ENCODE results near the gene CALD1. TPM values are rescaled to one million over a fixed set of nuclear protein-coding genes. Genes with fewer than 3 reads are reported as not detected.
A peak's percentile ranks its signal among the peaks of the same experiment; 100 is the strongest.

CALD1 gene
- total RNA-seq, 4 donors from 2014 or later: 32.3 to 462 (median 98.4) TPM

DNA sequence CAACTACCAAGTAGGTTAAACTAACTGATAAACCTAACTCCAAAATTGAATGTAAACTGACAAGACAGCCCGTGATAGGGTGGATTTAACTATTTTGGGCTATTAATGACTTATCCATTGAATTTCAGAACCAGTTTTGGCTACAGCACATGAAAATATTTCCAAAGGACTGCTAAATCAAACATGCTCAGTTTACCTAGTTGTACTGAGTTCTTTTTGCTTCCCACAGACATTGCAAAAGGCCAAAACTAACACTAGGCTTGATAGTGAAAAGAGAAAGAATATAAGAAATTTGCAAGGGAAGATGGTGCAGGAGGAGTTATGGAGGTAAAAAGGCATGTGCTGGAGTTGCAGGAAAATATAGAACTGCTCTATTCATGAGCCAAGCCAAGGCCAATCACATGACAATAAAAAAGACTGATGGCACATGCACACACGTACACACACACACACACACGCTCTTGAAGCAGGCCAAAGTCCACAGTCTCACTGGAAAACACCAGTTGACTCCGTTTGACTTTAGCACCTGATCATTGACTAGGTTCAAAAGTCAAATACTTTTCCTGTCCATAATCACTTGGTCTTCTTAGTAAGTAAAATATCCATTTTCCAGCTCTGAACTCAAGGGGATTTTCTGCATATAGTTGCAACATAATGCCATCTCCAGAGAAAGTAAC is 130.9 kb downstream of the CALD1 start:
- peaks cover 0 to 7% (median 0%) of the 10 kb centered on the region in 3 donors for H3K36me3 ChIP-seq
- H3K27ac ChIP-seq: peak overlapping the region in 1 of 4 donors; percentile 76
- TF ChIP-seq, protein P1, sequence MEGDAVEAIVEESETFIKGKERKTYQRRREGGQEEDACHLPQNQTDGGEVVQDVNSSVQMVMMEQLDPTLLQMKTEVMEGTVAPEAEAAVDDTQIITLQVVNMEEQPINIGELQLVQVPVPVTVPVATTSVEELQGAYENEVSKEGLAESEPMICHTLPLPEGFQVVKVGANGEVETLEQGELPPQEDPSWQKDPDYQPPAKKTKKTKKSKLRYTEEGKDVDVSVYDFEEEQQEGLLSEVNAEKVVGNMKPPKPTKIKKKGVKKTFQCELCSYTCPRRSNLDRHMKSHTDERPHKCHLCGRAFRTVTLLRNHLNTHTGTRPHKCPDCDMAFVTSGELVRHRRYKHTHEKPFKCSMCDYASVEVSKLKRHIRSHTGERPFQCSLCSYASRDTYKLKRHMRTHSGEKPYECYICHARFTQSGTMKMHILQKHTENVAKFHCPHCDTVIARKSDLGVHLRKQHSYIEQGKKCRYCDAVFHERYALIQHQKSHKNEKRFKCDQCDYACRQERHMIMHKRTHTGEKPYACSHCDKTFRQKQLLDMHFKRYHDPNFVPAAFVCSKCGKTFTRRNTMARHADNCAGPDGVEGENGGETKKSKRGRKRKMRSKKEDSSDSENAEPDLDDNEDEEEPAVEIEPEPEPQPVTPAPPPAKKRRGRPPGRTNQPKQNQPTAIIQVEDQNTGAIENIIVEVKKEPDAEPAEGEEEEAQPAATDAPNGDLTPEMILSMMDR (IDR thresholded peaks at IDR 0.05): no peak
- TF ChIP-seq POLR2A (IDR thresholded peaks at IDR 0.05): no peak
- H3K27me3 ChIP-seq: no peaks in the 10 kb centered on the region
- H3K4me1 ChIP-seq: peaks cover 0 to 52% (median 3%) of the 10 kb centered on the region in 3 donors
- no peak for DNase-seq
- H3K4me3 ChIP-seq: no peak overlapping the region
- intact Hi-C loops (cut with DNase I): no loop called here
- no peaks in the 10 kb centered on the region for H3K9me3 ChIP-seq
- WGBS, 2 donors: 78 to 82% methylated on average over 4 of the region's 4 CpGs

GRCh38 chr7:134910968-134911367 is 131.5 kb downstream of the CALD1 start:
- H3K4me3 ChIP-seq: no peak overlapping the region
- intact Hi-C loops (cut with DNase I): no loop called here
- peak overlapping the region in 2 of 4 donors; percentile 6 to 76 for H3K27ac ChIP-seq
- H3K36me3 ChIP-seq: peaks cover 0 to 7% (median 0%) of the 10 kb centered on the region in 3 donors
- DNase-seq: no peak
- WGBS, 2 donors: 83 to 89% methylated on average over 3 to 4 of the region's 4 CpGs
- peaks cover 0 to 51% (median 3%) of the 10 kb centered on the region in 3 donors for H3K4me1 ChIP-seq
- no peaks in the 10 kb centered on the region for H3K27me3 ChIP-seq
- no peaks in the 10 kb centered on the region for H3K9me3 ChIP-seq
- TF ChIP-seq, protein P1 (IDR thresholded peaks at IDR 0.05): no peak
- TF ChIP-seq POLR2A (IDR thresholded peaks at IDR 0.05): no peak

DNA sequence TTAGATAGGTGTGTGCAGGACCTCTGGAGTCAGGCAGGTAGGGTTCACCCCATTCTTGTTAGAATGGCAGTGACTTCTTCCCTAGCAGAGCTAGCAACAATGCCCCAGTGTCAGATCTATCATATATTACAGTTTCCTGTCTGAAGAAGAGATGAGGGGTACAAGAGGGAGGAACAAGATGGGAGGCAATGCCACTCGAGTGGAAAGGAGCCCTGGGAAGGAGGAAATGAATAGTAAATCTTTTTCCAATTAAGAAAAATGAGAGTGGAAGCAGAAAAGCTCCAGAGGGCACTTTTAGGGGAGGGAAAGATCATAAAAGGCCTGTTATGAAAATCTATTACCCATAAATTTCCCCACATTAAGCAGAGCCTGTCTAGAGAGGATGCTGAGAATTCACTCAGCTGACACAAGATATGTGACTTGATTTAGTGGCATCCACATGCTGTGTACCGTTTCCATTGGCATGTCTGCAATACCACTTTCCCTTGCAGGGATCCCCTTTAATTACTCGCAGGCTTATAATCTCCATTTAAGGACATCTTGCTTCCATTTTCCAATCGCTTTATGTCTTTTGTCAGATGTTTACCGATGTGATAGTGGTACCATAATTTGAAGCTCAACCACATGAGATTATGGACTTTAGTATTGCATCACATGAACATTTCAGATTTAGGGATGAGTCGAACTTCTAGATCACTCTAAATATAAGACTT is 136.9 kb downstream of the CALD1 start:
- H3K4me3 ChIP-seq: no peak overlapping the region
- H3K4me1 ChIP-seq: peaks cover 0 to 39% (median 18%) of the 10 kb centered on the region in 3 donors
- no peaks in the 10 kb centered on the region for H3K9me3 ChIP-seq
- DNase-seq: no peak
- TF ChIP-seq POLR2A (IDR thresholded peaks at IDR 0.05): no peak
- TF ChIP-seq, protein P1 (IDR thresholded peaks at IDR 0.05): no peak
- WGBS, 2 donors: 76 to 85% methylated on average over 6 of the region's 6 CpGs
- peak overlapping the region in 3 of 4 donors; percentile 26 to 82 (median 78) for H3K27ac ChIP-seq
- intact Hi-C loops (cut with DNase I): no loop called here
- no peaks in the 10 kb centered on the region for H3K27me3 ChIP-seq
- H3K36me3 ChIP-seq: peaks cover 0 to 7% (median 0%) of the 10 kb centered on the region in 3 donors

GRCh38 chr7:134919240-134919641 is 139.8 kb downstream of the CALD1 start:
- peaks cover 0 to 7% (median 0%) of the 10 kb centered on the region in 3 donors for H3K36me3 ChIP-seq
- intact Hi-C loops (cut with DNase I): no loop called here
- H3K4me3 ChIP-seq: no peak overlapping the region
- TF ChIP-seq, protein P1 (IDR thresholded peaks at IDR 0.05): no peak
- TF ChIP-seq POLR2A (IDR thresholded peaks at IDR 0.05): no peak
- no peak for DNase-seq
- H3K9me3 ChIP-seq: no peaks in the 10 kb centered on the region
- H3K27ac ChIP-seq: peak overlapping the region in 3 of 4 donors; percentile 66 to 82 (median 78)
- H3K27me3 ChIP-seq: no peaks in the 10 kb centered on the region
- peaks cover 0 to 27% (median 15%) of the 10 kb centered on the region in 3 donors for H3K4me1 ChIP-seq
